Sciatic nerve (tissue), 2 donors: ENCODE results near the gene ENG. TPM values are rescaled to one million over a fixed set of nuclear protein-coding genes. Genes with fewer than 3 reads are reported as not detected.

ENCODE experiments used
- ATAC-seq: fragments of 200-7000 bp; cut with Tn5 transposase; one replicate; pipeline ENCODE4 v1.9.1; 2020; ENCODE audit warnings: mild to moderate bottlenecking, moderate library complexity
- DNase-seq: peaks from one replicate; pipeline ENCODE4 v3.0.0-alpha.2; 2020; ENCODE audit warnings: low spot score
- intact Hi-C: fragments of 100-400 bp; cut with DNase I; formaldehyde crosslinking; loops from one replicate; pipeline ENCODE4 v1.14.2; 2022
- total RNA-seq: library from RNA; stranded (reverse); fragmentation: NEBNext Ultra II Directional; extraction: Animal tissue kit (Norgen Biotek cat#: 25700); gene quantifications from one replicate; pipeline ENCODE4 v1.2.1, GENCODE V29; 2021
- donor health status: DM: no; HTN: no; CAD: no.
- donor health status: DM: no; HTN: no; CAD: no.

Gene ENG
- total RNA-seq: 285 TPM

GRCh38 chr9:127854184-127854806, at the start of gene ENG:
Gene ENG, minus strand, starts transcription at chr9:127854658. Its CDS starts 303 bp downstream, at chr9:127854355.
- peak; percentile 78 for ATAC-seq
- DNase-seq: peak; percentile 87
- intact Hi-C loops: no loop called here

GRCh38 chr9:127903557-127904475, 49.4 kb upstream of the ENG start:
- peak; percentile 89 for DNase-seq
- peak; percentile 46 for ATAC-seq
- intact Hi-C loops: no loop called here

GRCh38 chr9:127899128-127899943, 44.9 kb upstream of the ENG start, which contains the start of gene ST6GALNAC6:
Gene ST6GALNAC6, minus strand, starts transcription at chr9:127899603. Its CDS starts 1,622 bp downstream, at chr9:127897981.
- intact Hi-C loops: no loop called here
- ATAC-seq (peak; percentile 60), DNase-seq (peak; percentile 87)

- DNase-seq (no peak), ATAC-seq (peak; percentile 69)
- intact Hi-C loops: no loop called here
These were observed 44.1 kb upstream of the ENG start for GRCh38 chr9:127898433-127899127.

GRCh38 chr9:127897193-127897692, 42.8 kb upstream of the ENG start:
- ATAC-seq: peak; percentile 91

GRCh38 chr9:127896395-127897192, 42.1 kb upstream of the ENG start:
- ATAC-seq (peak; percentile 13), DNase-seq (no peak)
- intact Hi-C loops: no loop called here

More at GRCh38 chr9:127897193-127897692, 42.8 kb upstream of the ENG start:
- intact Hi-C loops: no loop called here
- peak; percentile 91 for DNase-seq

GRCh38 chr9:127895811-127896210, 41.4 kb upstream of the ENG start:
- intact Hi-C loops: no loop called here
- no peak for DNase-seq
- no peak for ATAC-seq

- intact Hi-C loops: no loop called here
- DNase-seq (no peak), ATAC-seq (no peak)
These were observed 38.9 kb upstream of the ENG start for GRCh38 chr9:127893392-127893791.

- intact Hi-C loops: no loop called here
- no peak for ATAC-seq
- no peak for DNase-seq
These were observed 38.4 kb upstream of the ENG start for GRCh38 chr9:127892831-127893230.

GRCh38 chr9:127890053-127890452, 35.6 kb upstream of the ENG start:
- intact Hi-C loops: no loop called here
- no peak for DNase-seq
- no peak for ATAC-seq

GRCh38 chr9:127887792-127888191, 33.3 kb upstream of the ENG start:
- intact Hi-C loops: no loop called here
- no peak for ATAC-seq
- no peak for DNase-seq

- peak; percentile 8 for ATAC-seq
- intact Hi-C loops: no loop called here
- DNase-seq: no peak
These were observed 32.0 kb upstream of the ENG start for GRCh38 chr9:127886401-127886972.

- ATAC-seq (no peak), DNase-seq (no peak)
- intact Hi-C loops: no loop called here
These were observed 31.2 kb upstream of the ENG start for GRCh38 chr9:127885508-127886281.

- ATAC-seq: no peak
- intact Hi-C loops: no loop called here
- no peak for DNase-seq
These were observed 30.6 kb upstream of the ENG start for GRCh38 chr9:127884976-127885490.

GRCh38 chr9:127884427-127884911, 30.0 kb upstream of the ENG start:
- ATAC-seq: peak; percentile 41
- intact Hi-C loops: no loop called here
- DNase-seq: no peak

- intact Hi-C loops: no loop called here
These were observed 29.5 kb upstream of the ENG start for GRCh38 chr9:127883959-127884358.

More at GRCh38 chr9:127883959-127884358, 29.5 kb upstream of the ENG start:
- peak; percentile 12 for ATAC-seq
- no peak for DNase-seq
